WI38 (cell line): Measurements from ENCODE around the gene PANX3.
A peak's percentile ranks its signal among the peaks of the same experiment; 100 is the strongest.

ENCODE experiments used
- H3K4me3 ChIP-seq: 2 replicates; pipeline ENCODE4 v1.5.1; 2011; ENCODE audit warnings: low read depth, mild to moderate bottlenecking, control low read depth, low read length
- TF ChIP-seq, protein P1 (sequence below): IDR thresholded peaks from 2 replicates; pipeline ENCODE4 v1.5.1; 2012; ENCODE audit warnings: low read depth, mild to moderate bottlenecking, control low read depth, low read length

Gene PANX3

DNA sequence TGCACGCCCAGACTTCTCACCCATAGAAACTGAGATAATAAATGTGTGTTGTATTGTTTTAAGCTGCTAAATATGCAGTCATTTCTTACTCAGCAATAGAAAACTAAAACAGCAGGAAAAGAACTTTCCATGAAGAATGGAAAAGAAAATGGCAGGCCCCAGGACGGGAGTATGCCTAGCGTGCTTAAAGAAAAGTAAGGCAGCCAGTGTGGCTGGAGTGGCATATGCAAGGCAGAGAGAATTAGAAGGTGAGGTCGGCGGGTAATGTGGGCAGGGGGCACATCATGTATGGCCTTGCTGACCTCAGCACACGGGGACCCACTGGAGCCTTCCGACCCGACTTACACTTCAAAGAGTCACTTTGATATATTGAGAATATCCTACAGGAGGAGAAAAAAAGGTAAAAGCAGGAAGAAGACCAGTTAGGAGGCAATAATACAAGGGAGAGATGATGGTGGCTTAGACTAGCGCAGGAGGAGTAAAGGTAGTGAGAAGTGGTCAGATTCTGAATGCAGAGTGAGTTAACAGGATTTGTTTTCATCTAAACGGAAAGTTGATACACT is 31.9 kb downstream of the PANX3 start:
- H3K4me3 ChIP-seq, result peak overlapping the region; percentile 3; the same call in 1 of the 2 replicates
- TF ChIP-seq, protein P1, sequence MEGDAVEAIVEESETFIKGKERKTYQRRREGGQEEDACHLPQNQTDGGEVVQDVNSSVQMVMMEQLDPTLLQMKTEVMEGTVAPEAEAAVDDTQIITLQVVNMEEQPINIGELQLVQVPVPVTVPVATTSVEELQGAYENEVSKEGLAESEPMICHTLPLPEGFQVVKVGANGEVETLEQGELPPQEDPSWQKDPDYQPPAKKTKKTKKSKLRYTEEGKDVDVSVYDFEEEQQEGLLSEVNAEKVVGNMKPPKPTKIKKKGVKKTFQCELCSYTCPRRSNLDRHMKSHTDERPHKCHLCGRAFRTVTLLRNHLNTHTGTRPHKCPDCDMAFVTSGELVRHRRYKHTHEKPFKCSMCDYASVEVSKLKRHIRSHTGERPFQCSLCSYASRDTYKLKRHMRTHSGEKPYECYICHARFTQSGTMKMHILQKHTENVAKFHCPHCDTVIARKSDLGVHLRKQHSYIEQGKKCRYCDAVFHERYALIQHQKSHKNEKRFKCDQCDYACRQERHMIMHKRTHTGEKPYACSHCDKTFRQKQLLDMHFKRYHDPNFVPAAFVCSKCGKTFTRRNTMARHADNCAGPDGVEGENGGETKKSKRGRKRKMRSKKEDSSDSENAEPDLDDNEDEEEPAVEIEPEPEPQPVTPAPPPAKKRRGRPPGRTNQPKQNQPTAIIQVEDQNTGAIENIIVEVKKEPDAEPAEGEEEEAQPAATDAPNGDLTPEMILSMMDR, result no peak

DNA sequence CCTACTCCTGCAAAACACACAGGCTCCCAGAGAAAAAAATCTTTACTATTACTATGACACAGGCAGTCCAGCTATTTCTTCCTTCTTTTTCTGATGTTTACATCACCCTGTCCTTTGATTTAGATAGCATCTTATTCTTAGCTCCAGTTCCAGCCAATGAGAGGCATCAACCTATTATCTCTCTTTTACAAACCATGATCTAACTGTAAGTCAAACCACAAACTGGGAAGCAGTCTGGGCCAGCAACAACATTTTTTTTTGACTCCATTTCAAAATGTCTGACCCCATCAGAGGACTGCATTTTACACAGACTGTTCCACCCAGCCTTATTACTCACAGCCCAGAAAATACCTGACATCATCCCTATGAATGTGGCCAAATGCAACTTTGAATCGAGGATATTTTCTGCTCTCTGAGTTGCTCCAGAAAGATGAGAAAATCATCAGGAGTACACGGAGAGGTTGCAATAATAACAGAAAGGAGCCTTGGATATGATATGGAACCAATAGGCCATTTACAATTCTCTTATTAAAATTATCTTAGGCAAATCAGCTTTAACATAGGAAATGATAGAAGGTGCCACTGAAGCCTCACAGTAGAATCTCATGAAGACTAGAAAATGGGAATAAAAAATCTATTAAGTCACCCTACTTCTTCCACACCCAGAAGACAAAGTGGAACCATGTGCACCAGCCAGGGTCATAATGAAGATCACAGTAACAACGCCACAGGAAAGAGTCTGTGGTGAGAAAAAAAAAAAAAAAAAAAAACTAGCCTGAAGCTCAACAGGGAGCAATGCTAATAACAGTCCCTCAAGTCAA is 32.6 kb downstream of the PANX3 start:
- TF ChIP-seq, protein P1, result no peak
- peak overlapping the region; percentile 8 for H3K4me3 ChIP-seq

DNA sequence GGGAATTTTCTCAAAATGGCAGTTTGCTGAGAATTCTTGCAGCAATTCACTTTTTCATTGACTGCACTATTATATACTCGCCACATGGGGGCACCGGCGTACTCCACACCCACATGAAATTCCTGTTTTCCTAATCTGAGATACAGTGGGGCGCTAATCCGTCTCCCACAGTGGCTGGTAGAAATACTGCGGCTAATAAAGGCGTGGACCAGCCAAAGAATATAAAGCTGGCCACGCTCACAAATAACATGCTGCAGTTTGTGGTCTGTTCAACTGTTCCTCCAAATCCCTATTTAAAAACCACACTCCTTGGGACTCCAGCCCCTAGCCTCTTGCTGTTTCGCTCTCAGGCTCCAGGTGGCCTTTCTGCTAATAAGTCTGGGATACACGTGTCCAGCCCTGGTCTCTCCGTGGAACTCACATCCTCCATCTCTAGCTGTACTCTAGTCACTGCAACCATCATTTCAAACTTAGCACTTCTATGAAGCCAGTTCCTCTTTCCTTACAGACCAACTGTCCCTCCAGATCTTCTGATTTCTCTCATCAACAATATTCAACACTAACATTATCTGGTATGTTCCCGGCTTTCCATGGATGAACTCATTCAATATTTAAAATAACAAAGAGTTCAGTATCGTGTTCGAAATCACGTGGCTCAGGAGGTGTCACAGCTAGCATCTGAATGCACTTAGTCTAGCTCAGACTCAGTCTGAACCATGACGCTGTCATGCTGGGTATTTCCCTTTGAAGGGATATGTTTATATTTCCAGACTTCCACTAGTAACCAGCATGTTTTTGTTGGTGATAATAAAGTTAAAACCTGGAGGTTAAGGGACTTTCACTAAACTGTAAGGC is 33.4 kb downstream of the PANX3 start:
- H3K4me3 ChIP-seq, result peak overlapping the region; percentile 46
- TF ChIP-seq, protein P1, result peak; percentile 76

DNA sequence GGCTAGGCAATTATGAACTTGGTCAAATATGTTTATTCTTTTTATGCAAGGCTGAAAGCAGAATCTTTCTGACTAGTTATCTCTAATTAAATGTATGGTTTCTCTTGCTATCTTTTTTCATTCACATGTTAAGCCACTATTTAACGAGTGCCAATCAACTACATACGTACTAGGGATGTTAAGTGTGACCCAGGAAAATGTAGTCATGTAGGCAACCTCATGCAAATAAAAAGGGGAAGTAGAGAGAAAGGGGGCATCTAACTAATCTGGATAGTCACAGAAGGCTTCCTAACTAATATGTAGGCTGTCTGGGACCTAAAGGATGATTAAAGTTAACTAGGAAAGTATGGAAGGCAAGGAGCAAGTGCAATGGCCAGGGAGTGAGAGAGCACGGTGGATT is 34.9 kb downstream of the PANX3 start:
- no peak overlapping the region for H3K4me3 ChIP-seq
- TF ChIP-seq, protein P1, result no peak

DNA sequence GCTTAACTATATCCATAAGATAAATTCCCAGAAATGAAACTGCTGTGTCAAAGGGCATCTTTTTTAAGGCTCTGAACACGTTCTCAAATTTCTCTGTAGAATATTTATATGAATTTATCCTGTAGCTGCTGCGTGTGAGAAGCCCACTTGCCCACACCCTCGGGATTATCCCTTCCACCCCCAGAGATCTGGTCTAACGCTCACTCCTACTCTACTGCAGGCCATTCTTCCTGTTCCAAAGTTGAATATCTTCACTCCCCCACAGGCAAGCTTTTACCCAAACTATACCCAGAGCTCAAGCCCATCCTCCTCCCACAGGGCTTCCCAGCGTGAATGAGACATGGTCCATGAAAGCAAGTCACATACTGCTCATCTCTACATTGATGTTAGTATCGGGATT is 37.4 kb downstream of the PANX3 start:
- H3K4me3 ChIP-seq, result no peak overlapping the region
- TF ChIP-seq, protein P1, result no peak

DNA sequence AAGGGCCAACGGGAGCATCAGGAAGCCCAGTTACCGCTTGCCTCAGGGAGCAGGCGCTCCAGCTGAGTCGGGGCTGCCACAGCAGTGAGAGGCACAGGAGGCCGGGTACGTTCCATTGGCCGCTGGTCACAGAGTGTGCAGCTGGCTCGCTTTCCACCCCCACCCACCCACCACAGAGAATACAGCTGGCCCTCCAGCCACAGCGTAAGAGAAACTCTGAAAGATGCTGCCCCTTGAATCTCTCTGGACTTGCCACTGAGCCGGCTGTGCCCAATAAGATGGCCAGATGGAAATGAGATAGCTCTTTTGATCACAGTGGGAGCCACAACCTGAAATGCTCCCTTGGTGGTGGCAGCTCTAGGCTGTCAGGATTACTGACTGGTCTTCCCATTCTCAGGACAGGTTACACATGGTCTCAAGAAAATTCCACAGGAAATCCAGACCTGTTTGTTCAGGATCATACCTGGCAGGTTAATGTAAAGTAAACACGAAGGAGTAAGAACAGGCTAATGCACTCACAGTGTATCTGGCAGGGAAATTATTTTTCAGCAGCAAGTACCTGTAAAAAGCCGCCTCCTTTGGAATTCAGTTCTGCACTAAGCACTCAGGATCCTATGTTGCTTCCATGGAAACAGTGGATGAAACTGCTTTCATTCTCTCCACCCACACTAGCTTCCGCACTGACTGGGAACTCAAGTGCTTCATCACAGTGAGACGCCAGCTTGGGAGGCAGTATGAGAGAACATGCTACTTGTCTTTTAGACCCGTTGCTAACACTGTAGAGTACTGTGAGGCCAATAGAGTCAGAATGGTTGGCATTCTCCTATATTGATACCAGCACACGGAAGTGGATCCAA is 45.8 kb downstream of the PANX3 start:
- TF ChIP-seq, protein P1, result no peak
- H3K4me3 ChIP-seq, result no peak overlapping the region
